Measurements from ENCODE around the gene FGG. TPM values are rescaled to one million over a fixed set of nuclear protein-coding genes. Genes with fewer than 3 reads are reported as not detected.

The FGG gene
- total and polyA plus RNA-seq, 2 of the 13 experiments (the other 11 are each of a cell fraction or from before 2014, with no cell fraction given): 1,037 to 2,423 TPM

DNA sequence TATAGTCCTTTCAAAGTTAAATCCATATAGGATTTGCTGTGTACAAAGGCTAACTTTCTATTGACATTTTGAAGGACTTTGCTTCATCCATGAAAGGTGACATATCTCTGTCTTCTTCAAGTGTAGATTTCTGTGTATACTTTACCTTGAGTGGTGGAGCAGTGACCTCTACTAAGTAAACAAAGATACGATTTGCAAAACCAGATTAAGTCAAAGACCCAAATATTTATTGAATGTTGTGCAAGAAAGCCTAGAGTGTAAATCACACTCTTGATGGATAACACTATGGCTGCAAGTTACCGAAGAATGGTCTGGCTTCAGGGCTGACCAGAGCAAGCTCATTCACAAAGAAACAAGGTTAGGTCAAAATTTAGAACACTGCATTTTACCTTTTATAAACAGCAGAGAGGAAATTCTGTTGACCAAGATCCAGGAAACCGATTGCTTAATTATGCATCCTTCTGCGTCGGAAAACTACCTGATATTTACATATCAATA lies 5.4 kb upstream of the FGG start (continued):
- no peak for TF ChIP-seq ZNF850 (CRISPR knock-in tag; conservative IDR thresholded peaks at IDR 0.05)
- peak; percentile 99 for TF ChIP-seq NKX3-1 (CRISPR knock-in tag; IDR thresholded peaks at IDR 0.05)
- no peak for TF ChIP-seq ZBTB7A (CRISPR knock-in tag; IDR thresholded peaks at IDR 0.05)
- TF ChIP-seq ZSCAN30 (CRISPR knock-in tag; IDR thresholded peaks at IDR 0.05): no peak
- no peak for TF ChIP-seq KAT2B (IDR thresholded peaks at IDR 0.05; ENCODE audit: borderline replicate concordance, low read depth, low read length)
- no peak for TF ChIP-seq PHB2 (IDR thresholded peaks at IDR 0.05; ENCODE audit: partially characterized antibody)
- peak; percentile 72; the same call in 1 of the 2 replicates for TF ChIP-seq GZF1 (CRISPR knock-in tag; IDR thresholded peaks at IDR 0.05)
- TF ChIP-seq ZMYM4 (CRISPR knock-in tag; IDR thresholded peaks at IDR 0.05): peak; percentile 64; the same call in 1 of the 2 replicates
- no peak for TF ChIP-seq ZNF567 (CRISPR knock-in tag; IDR thresholded peaks at IDR 0.05; ENCODE audit: borderline replicate concordance)
- 0 out of 2 replicates have a peak, but pooled peaks have one; percentile 74 for TF ChIP-seq ZFP1 (CRISPR knock-in tag; IDR thresholded peaks at IDR 0.05)
- TF ChIP-seq, protein P1, sequence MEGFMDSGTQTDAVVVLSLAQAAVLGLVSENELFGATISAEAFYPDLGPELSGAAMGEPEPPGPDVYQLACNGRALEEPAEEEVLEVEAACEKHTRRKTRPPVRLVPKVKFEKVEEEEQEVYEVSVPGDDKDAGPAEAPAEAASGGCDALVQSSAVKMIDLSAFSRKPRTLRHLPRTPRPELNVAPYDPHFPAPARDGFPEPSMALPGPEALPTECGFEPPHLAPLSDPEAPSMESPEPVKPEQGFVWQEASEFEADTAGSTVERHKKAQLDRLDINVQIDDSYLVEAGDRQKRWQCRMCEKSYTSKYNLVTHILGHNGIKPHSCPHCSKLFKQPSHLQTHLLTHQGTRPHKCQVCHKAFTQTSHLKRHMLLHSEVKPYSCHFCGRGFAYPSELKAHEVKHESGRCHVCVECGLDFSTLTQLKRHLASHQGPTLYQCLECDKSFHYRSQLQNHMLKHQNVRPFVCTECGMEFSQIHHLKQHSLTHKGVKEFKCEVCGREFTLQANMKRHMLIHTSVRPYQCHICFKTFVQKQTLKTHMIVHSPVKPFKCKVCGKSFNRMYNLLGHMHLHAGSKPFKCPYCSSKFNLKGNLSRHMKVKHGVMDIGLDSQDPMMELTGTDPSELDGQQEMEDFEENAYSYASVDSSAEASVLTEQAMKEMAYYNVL (CRISPR knock-in tag; IDR thresholded peaks at IDR 0.05; ENCODE audit: borderline replicate concordance): peak; percentile 88; the same call in 1 of the 2 replicates
- peak; percentile 65; the same call in 1 of the 2 replicates for TF ChIP-seq KAT7 (CRISPR knock-in tag; IDR thresholded peaks at IDR 0.05; ENCODE audit: borderline replicate concordance)
- TF ChIP-seq, protein P2, sequence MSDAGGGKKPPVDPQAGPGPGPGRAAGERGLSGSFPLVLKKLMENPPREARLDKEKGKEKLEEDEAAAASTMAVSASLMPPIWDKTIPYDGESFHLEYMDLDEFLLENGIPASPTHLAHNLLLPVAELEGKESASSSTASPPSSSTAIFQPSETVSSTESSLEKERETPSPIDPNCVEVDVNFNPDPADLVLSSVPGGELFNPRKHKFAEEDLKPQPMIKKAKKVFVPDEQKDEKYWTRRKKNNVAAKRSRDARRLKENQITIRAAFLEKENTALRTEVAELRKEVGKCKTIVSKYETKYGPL (CRISPR knock-in tag; IDR thresholded peaks at IDR 0.05): 0 out of 2 replicates have a peak, but pooled peaks have one; percentile 59
- TF ChIP-seq ZNF670 (CRISPR knock-in tag; IDR thresholded peaks at IDR 0.05; ENCODE audit: borderline replicate concordance): peak; percentile 19; the same call in 1 of the 2 replicates
- TF ChIP-seq TMF1 (CRISPR knock-in tag; IDR thresholded peaks at IDR 0.05; ENCODE audit: low read depth): no peak
- TF ChIP-seq NR2F6 (IDR thresholded peaks at IDR 0.05): peak; percentile 100
- TF ChIP-seq NR2F6 (CRISPR knock-in tag; IDR thresholded peaks at IDR 0.05): peak; percentile 98
- TF ChIP-seq ZNF747 (CRISPR knock-in tag; IDR thresholded peaks at IDR 0.05; ENCODE audit: borderline replicate concordance): 0 out of 2 replicates have a peak, but pooled peaks have one; percentile 32
- TF ChIP-seq ATAD3A (CRISPR knock-in tag; IDR thresholded peaks at IDR 0.05): no peak
- peak; percentile 71; the same call in 1 of the 2 replicates for TF ChIP-seq TOE1 (CRISPR knock-in tag; IDR thresholded peaks at IDR 0.05)
- TF ChIP-seq ZNF614 (CRISPR knock-in tag; IDR thresholded peaks at IDR 0.05; ENCODE audit: borderline replicate concordance): 0 out of 2 replicates have a peak, but pooled peaks have one; percentile 77
- TF ChIP-seq, protein P3, sequence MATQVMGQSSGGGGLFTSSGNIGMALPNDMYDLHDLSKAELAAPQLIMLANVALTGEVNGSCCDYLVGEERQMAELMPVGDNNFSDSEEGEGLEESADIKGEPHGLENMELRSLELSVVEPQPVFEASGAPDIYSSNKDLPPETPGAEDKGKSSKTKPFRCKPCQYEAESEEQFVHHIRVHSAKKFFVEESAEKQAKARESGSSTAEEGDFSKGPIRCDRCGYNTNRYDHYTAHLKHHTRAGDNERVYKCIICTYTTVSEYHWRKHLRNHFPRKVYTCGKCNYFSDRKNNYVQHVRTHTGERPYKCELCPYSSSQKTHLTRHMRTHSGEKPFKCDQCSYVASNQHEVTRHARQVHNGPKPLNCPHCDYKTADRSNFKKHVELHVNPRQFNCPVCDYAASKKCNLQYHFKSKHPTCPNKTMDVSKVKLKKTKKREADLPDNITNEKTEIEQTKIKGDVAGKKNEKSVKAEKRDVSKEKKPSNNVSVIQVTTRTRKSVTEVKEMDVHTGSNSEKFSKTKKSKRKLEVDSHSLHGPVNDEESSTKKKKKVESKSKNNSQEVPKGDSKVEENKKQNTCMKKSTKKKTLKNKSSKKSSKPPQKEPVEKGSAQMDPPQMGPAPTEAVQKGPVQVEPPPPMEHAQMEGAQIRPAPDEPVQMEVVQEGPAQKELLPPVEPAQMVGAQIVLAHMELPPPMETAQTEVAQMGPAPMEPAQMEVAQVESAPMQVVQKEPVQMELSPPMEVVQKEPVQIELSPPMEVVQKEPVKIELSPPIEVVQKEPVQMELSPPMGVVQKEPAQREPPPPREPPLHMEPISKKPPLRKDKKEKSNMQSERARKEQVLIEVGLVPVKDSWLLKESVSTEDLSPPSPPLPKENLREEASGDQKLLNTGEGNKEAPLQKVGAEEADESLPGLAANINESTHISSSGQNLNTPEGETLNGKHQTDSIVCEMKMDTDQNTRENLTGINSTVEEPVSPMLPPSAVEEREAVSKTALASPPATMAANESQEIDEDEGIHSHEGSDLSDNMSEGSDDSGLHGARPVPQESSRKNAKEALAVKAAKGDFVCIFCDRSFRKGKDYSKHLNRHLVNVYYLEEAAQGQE (IDR thresholded peaks at IDR 0.05; ENCODE audit: borderline replicate concordance in 1 of 2, low read depth in 1 of 2, low read length in 2 of 2): peak in 1 of 2 experiments; percentile 86; a peak in 2 of 4 replicates
- TF ChIP-seq TBX3 (IDR thresholded peaks at IDR 0.05; ENCODE audit: borderline replicate concordance): peak; percentile 100

Data from HepG2 (cell line).